Hepatic stellate cell (primary cell): ENCODE data around the gene JUN.
"Not testable (repeated sequence)": the region's sequence is repeated elsewhere in the genome, so short reads cannot be mapped to it uniquely, and the experiment has no call there.

Experiments
- DNase-seq: peaks from one replicate; pipeline ENCODE4 v3.0.0; 2011; ENCODE audit warnings: low spot score

JUN gene

GRCh38 chr1:58808077-58808476 is 24.2 kb upstream of the JUN start:
- DNase-seq = no peak

- DNase-seq = no peak
Observed at GRCh38 chr1:58805716-58806571, 22.1 kb upstream of the JUN start.

- no peak for DNase-seq
Observed at GRCh38 chr1:58804853-58805565, 21.2 kb upstream of the JUN start.

GRCh38 chr1:58803858-58804257 is 20.0 kb upstream of the JUN start:
- DNase-seq = no peak

GRCh38 chr1:58802640-58803399 is 19.0 kb upstream of the JUN start:
- no peak for DNase-seq

- not testable (repeated sequence) for DNase-seq
Observed at GRCh38 chr1:58801286-58801685, 17.4 kb upstream of the JUN start.

GRCh38 chr1:58799650-58800049 is 15.8 kb upstream of the JUN start:
- no peak for DNase-seq

- no peak for DNase-seq
Observed at GRCh38 chr1:58798910-58799442, 15.1 kb upstream of the JUN start.

GRCh38 chr1:58796416-58796815 is 12.6 kb upstream of the JUN start:
- no peak for DNase-seq

- no peak for DNase-seq
Observed at GRCh38 chr1:58794585-58794984, 10.7 kb upstream of the JUN start.

GRCh38 chr1:58792846-58793245 is 9.0 kb upstream of the JUN start:
- DNase-seq = no peak

GRCh38 chr1:58791106-58791505 is 7.3 kb upstream of the JUN start:
- DNase-seq = no peak

- no peak for DNase-seq
Observed at GRCh38 chr1:58789996-58790660, 6.3 kb upstream of the JUN start.

- DNase-seq = no peak
Observed at GRCh38 chr1:58789322-58789856, 5.5 kb upstream of the JUN start.

GRCh38 chr1:58788259-58788658 is 4.4 kb upstream of the JUN start:
- DNase-seq = no peak

GRCh38 chr1:58786927-58787245 is 3.0 kb upstream of the JUN start:
- DNase-seq = no peak

- no peak for DNase-seq
Observed at GRCh38 chr1:58786184-58786926, 2.5 kb upstream of the JUN start.

- DNase-seq = no peak
Observed at GRCh38 chr1:58785442-58786058, 1.7 kb upstream of the JUN start.

GRCh38 chr1:58784758-58785441 is 1.1 kb upstream of the JUN start:
- peak; percentile 81 for DNase-seq
